SK-N-SH treated with all-trans-retinoic acid at 6 μM for 48 hours (cell line): ENCODE data around the gene ITK.

Experiments
- ATAC-seq: fragments of 200-7000 bp; cut with Tn5 transposase; 3 replicates; pipeline ENCODE4 v1.9.1; 2020; ENCODE audit warnings: mild to moderate bottlenecking, moderate library complexity
- ARNTL ChIP-seq: fragments of 450-650 bp; formaldehyde crosslinking; IDR thresholded peaks from 2 replicates; pipeline ENCODE4 v1.5.0; 2020; ENCODE audit warnings: low read depth, mild to moderate bottlenecking, moderate library complexity, borderline replicate concordance
- BACH2 ChIP-seq: fragments of 250-450 bp; sonication (Bioruptor Pico); IDR thresholded peaks from 2 replicates; pipeline ENCODE4 v1.9.0; 2021; ENCODE audit warnings: mild to moderate bottlenecking, borderline replicate concordance
- CREB5 ChIP-seq: fragments of 250-450 bp; sonication (Bioruptor Pico); IDR thresholded peaks from 2 replicates; pipeline ENCODE4 v1.5.1; 2020; ENCODE audit warnings: low read depth, mild to moderate bottlenecking, moderate library complexity
- CSDC2 ChIP-seq: fragments of 250-450 bp; sonication (Bioruptor Pico); IDR thresholded peaks from 2 replicates; pipeline ENCODE4 v1.5.0; 2020; ENCODE audit warnings: mild to moderate bottlenecking, moderate library complexity
- CSRNP3 ChIP-seq: fragments of 250-450 bp; sonication (Bioruptor Pico); IDR thresholded peaks from 2 replicates; pipeline ENCODE4 v1.5.1; 2021; ENCODE audit warnings: mild to moderate bottlenecking, moderate library complexity
- ESRRG ChIP-seq: fragments of 250-450 bp; sonication (Bioruptor Pico); IDR thresholded peaks from 2 replicates; pipeline ENCODE4 v1.6.1; 2021; ENCODE audit warnings: mild to moderate bottlenecking
- GLIS3 ChIP-seq: fragments of 250-450 bp; sonication (Bioruptor Pico); IDR thresholded peaks from 2 replicates; pipeline ENCODE4 v1.5.0; 2020; ENCODE audit warnings: mild to moderate bottlenecking, moderate library complexity
- ISL1 ChIP-seq: fragments of 250-450 bp; sonication (Bioruptor Pico); IDR thresholded peaks from 2 replicates; pipeline ENCODE4 v2.1.2; 2022; ENCODE audit warnings: mild to moderate bottlenecking, moderate library complexity
- OSR1 ChIP-seq: fragments of 250-450 bp; sonication (Bioruptor Pico); IDR thresholded peaks from 2 replicates; pipeline ENCODE4 v1.8.0; 2022; ENCODE audit warnings: moderate library complexity, mild to moderate bottlenecking, inconsistent platforms
- POU6F1 ChIP-seq: fragments of 250-450 bp; sonication (Bioruptor Pico); IDR thresholded peaks from 2 replicates; pipeline ENCODE4 v1.8.0; 2021; ENCODE audit warnings: low read depth, mild to moderate bottlenecking, moderate library complexity, borderline replicate concordance
- PPARA ChIP-seq: fragments of 250-450 bp; sonication (Bioruptor Pico); IDR thresholded peaks from 2 replicates; pipeline ENCODE4 v1.5.0; 2020; ENCODE audit warnings: mild to moderate bottlenecking, borderline replicate concordance
- RARB ChIP-seq: fragments of 250-450 bp; sonication (Bioruptor Pico); IDR thresholded peaks from 2 replicates; pipeline ENCODE4 v1.8.0; 2021; ENCODE audit warnings: mild to moderate bottlenecking, moderate library complexity
- SNAI2 ChIP-seq: fragments of 250-450 bp; sonication (Bioruptor Pico); IDR thresholded peaks from 2 replicates; pipeline ENCODE4 v1.5.0; 2020; ENCODE audit warnings: mild to moderate bottlenecking, moderate library complexity
- TCF4 ChIP-seq: fragments of 250-450 bp; sonication (Bioruptor Pico); IDR thresholded peaks from 2 replicates; pipeline ENCODE4 v1.8.0; 2021; ENCODE audit warnings: mild to moderate bottlenecking, moderate library complexity, borderline replicate concordance
- TOX ChIP-seq: fragments of 250-450 bp; sonication (Bioruptor Pico); IDR thresholded peaks from 2 replicates; pipeline ENCODE4 v1.8.0; 2021; ENCODE audit warnings: mild to moderate bottlenecking, moderate library complexity, borderline replicate concordance
- ZC3H10 ChIP-seq: fragments of 250-450 bp; sonication (Bioruptor Pico); IDR thresholded peaks from 2 replicates; pipeline ENCODE4 v1.5.1; 2021; ENCODE audit warnings: mild to moderate bottlenecking, moderate library complexity
- ZFP3 ChIP-seq: fragments of 250-450 bp; sonication (Bioruptor Pico); IDR thresholded peaks from 2 replicates; pipeline ENCODE4 v1.5.0; 2020; ENCODE audit warnings: mild to moderate bottlenecking, moderate library complexity
- ZFP30 ChIP-seq: fragments of 450-650 bp; formaldehyde crosslinking; IDR thresholded peaks from 2 replicates; pipeline ENCODE4 v1.5.0; 2022; ENCODE audit warnings: mild to moderate bottlenecking, moderate library complexity
- ZNF565 ChIP-seq: fragments of 450-650 bp; formaldehyde crosslinking; conservative IDR thresholded peaks from 2 replicates; pipeline ENCODE4 v1.5.0; 2020; ENCODE audit warnings: low read depth, mild to moderate bottlenecking, moderate library complexity
- ZNF70 ChIP-seq: fragments of 450-650 bp; formaldehyde crosslinking; IDR thresholded peaks from 2 replicates; pipeline ENCODE4 v1.5.0; 2020; ENCODE audit warnings: mild to moderate bottlenecking, moderate library complexity
- ZNF8 ChIP-seq: fragments of 450-650 bp; formaldehyde crosslinking; IDR thresholded peaks from 2 replicates; pipeline ENCODE4 v1.5.0; 2020; ENCODE audit warnings: mild to moderate bottlenecking, moderate library complexity

The ITK gene

GRCh38 chr5:157159209-157159751 lies 21.4 kb upstream of the ITK start:
- TF ChIP-seq ZC3H10 (CRISPR knock-in tag): no peak
- no peak for TF ChIP-seq ESRRG (CRISPR knock-in tag)
- ATAC-seq: no peak

- TF ChIP-seq ISL1 (no peak), ZFP30 (CRISPR knock-in tag) (no peak), BACH2 (CRISPR knock-in tag) (no peak), ESRRG (CRISPR knock-in tag) (no peak), PPARA (CRISPR knock-in tag) (no peak), ARNTL (CRISPR knock-in tag) (no peak), ZNF70 (no peak)
Observed at GRCh38 chr5:157160001-157160400, 20.6 kb upstream of the ITK start.

GRCh38 chr5:157161996-157162395 lies 18.6 kb upstream of the ITK start:
- no peak for ATAC-seq
- TF ChIP-seq ZNF70 (no peak), BACH2 (CRISPR knock-in tag) (no peak), TCF4 (CRISPR knock-in tag) (no peak), OSR1 (CRISPR knock-in tag) (no peak), CSDC2 (no peak), CSRNP3 (CRISPR knock-in tag) (no peak), ZC3H10 (CRISPR knock-in tag) (no peak), CREB5 (CRISPR knock-in tag) (no peak), ARNTL (CRISPR knock-in tag) (no peak), POU6F1 (CRISPR knock-in tag) (no peak), TOX (no peak), RARB (no peak)

More at GRCh38 chr5:157160001-157160400, 20.6 kb upstream of the ITK start:
- no peak for ATAC-seq

GRCh38 chr5:157162919-157163510 lies 17.6 kb upstream of the ITK start:
- TF ChIP-seq PPARA (CRISPR knock-in tag): no peak
- TF ChIP-seq ZC3H10 (CRISPR knock-in tag): no peak
- no peak for TF ChIP-seq ZNF8 (CRISPR knock-in tag)
- no peak for TF ChIP-seq SNAI2 (CRISPR knock-in tag)
- TF ChIP-seq ZFP30 (CRISPR knock-in tag): no peak
- TF ChIP-seq ARNTL (CRISPR knock-in tag): no peak
- no peak for TF ChIP-seq ZNF565
- TF ChIP-seq ESRRG (CRISPR knock-in tag): no peak
- no peak for TF ChIP-seq ISL1
- no peak for TF ChIP-seq POU6F1 (CRISPR knock-in tag)
- no peak for ATAC-seq

- no peak for TF ChIP-seq GLIS3 (CRISPR knock-in tag)
- no peak for TF ChIP-seq ZFP3 (CRISPR knock-in tag)
- no peak for TF ChIP-seq CREB5 (CRISPR knock-in tag)
- ATAC-seq: no peak
Observed at GRCh38 chr5:157164521-157164920, 16.1 kb upstream of the ITK start.
